ENCODE data around the gene SAFB. TPM values are rescaled to one million over a fixed set of nuclear protein-coding genes. Genes with fewer than 3 reads are reported as not detected.
A peak's percentile ranks its signal among the peaks of the same experiment; 100 is the strongest.

Gene SAFB
- total RNA-seq, 1 experiment from 2014 or later: 171 TPM

DNA sequence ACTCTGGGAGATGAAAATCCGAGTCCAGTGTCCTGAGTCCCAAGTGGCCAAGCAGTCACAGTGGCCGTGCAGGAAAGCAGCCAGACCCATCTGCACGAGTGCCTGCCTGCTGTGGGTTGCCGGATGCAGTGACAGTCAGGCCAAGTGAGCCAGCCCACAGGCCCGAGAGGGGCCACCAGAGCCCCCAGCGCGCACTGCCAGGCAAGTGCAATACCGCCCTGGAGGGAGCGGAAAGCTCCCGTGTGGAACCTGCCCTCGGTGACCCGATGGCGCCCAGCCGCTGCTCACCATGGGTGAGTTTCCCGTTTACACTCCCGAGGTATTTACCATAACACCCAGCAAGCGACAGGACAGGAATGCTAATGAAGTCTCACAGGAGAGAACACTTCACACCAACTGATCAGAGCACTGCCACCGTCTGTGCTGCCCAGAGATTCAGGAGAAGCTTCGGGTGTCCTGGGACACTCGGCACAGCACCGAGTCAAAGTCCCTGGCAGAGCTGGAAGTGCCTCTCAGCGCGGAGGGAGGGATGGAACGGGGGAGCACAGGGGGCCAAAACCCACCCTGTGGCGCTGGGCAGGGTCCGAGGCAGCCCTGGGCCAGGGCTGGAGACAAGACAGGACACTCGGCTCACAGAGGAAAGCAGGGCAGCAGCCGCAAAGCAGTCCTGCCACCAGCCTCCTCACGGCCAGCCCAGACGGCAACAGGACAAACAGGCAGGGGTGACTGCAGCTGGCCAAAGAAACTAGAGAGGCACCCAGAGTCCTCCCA is 33.8 kb upstream of the SAFB start:
- ChIA-PET POLR2A (ENCODE audit: low non-redundant PET) (no interaction called here), CTCF (no interaction called here)
- TF ChIP-seq, protein P1, sequence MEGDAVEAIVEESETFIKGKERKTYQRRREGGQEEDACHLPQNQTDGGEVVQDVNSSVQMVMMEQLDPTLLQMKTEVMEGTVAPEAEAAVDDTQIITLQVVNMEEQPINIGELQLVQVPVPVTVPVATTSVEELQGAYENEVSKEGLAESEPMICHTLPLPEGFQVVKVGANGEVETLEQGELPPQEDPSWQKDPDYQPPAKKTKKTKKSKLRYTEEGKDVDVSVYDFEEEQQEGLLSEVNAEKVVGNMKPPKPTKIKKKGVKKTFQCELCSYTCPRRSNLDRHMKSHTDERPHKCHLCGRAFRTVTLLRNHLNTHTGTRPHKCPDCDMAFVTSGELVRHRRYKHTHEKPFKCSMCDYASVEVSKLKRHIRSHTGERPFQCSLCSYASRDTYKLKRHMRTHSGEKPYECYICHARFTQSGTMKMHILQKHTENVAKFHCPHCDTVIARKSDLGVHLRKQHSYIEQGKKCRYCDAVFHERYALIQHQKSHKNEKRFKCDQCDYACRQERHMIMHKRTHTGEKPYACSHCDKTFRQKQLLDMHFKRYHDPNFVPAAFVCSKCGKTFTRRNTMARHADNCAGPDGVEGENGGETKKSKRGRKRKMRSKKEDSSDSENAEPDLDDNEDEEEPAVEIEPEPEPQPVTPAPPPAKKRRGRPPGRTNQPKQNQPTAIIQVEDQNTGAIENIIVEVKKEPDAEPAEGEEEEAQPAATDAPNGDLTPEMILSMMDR (conservative IDR thresholded peaks at IDR 0.05; ENCODE audit: low read depth, low read length): no peak
- no peak for TF ChIP-seq EZH2 (IDR thresholded peaks at IDR 0.05; ENCODE audit: borderline replicate concordance, low read depth, low read length, poor library complexity, severe bottlenecking)
- no TSS peak for BruUV-seq (replicated peaks)
- peak overlapping the region; percentile 33 for H3K27ac ChIP-seq (ENCODE audit: low read depth, low read length, poor library complexity, severe bottlenecking)
- DNase-seq (ENCODE audit: low spot score): no peak
- intact Hi-C loops (cut with micrococcal nuclease; ENCODE audit: unreplicated experiment): no loop called here
- peaks cover 72% of the 10 kb centered on the region for H3K36me3 ChIP-seq (ENCODE audit: insufficient read depth, low read length, poor library complexity, severe bottlenecking)
- no peaks in the 10 kb centered on the region for H3K9me3 ChIP-seq (ENCODE audit: low read depth, low read length, poor library complexity, severe bottlenecking)
- H3K4me1 ChIP-seq (ENCODE audit: insufficient read depth, low read length, poor library complexity, severe bottlenecking): peaks cover 39% of the 10 kb centered on the region
- no peak overlapping the region for H3K4me3 ChIP-seq (ENCODE audit: low read depth, low read length, poor library complexity, severe bottlenecking)
- no peaks in the 10 kb centered on the region for H3K27me3 ChIP-seq (replicated peaks; ENCODE audit: insufficient read depth, low read depth, low read length, poor library complexity)

DNA sequence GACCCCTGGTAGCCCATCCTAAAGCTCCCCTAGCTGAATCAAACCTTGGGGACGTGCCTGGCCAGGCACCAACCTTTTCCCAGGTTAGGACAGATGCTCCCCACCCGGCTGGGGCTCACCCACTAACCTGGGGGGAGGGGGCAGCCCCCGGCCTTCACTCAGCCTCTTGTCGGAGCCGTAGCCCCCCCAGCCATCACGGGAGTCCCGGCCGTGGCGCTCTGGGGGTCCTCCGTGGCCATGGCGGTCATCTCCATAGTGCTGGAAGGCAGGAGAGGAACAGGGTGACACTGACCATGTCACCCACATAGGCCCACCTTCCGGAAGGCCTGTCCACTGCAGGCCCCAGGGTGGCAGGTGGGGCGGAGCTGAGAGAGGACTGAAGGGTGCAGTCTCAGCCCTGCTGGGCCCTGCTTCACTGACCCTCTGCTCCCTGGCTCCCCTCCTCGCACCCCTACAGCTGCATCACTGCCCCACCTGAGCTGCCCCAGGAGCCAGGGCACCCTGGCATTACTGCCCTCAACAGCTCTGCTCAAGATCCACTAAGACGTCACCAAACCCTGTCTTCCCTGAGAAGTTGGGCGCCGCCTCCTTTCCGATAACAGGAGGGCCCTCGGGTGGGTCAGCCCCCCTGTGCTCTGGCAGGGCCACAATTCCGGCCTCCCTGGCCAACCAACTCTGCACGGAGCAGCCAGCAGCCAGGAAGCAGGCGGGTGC is 32.6 kb upstream of the SAFB start:
- intact Hi-C loops (cut with micrococcal nuclease; ENCODE audit: unreplicated experiment): no loop called here
- H3K4me3 ChIP-seq (ENCODE audit: low read depth, low read length, poor library complexity, severe bottlenecking): no peak overlapping the region
- ChIA-PET POLR2A (ENCODE audit: low non-redundant PET) (no interaction called here), CTCF (no interaction called here)
- no peaks in the 10 kb centered on the region for H3K27me3 ChIP-seq (replicated peaks; ENCODE audit: insufficient read depth, low read depth, low read length, poor library complexity)
- BruUV-seq (replicated peaks): no TSS peak
- H3K36me3 ChIP-seq (ENCODE audit: insufficient read depth, low read length, poor library complexity, severe bottlenecking): peaks cover 84% of the 10 kb centered on the region
- no peak for DNase-seq (ENCODE audit: low spot score)
- TF ChIP-seq, protein P1 (conservative IDR thresholded peaks at IDR 0.05; ENCODE audit: low read depth, low read length): no peak
- no peak for TF ChIP-seq EZH2 (IDR thresholded peaks at IDR 0.05; ENCODE audit: borderline replicate concordance, low read depth, low read length, poor library complexity, severe bottlenecking)
- H3K4me1 ChIP-seq (ENCODE audit: insufficient read depth, low read length, poor library complexity, severe bottlenecking): peaks cover 43% of the 10 kb centered on the region
- no peaks in the 10 kb centered on the region for H3K9me3 ChIP-seq (ENCODE audit: low read depth, low read length, poor library complexity, severe bottlenecking)
- H3K27ac ChIP-seq (ENCODE audit: low read depth, low read length, poor library complexity, severe bottlenecking): no peak overlapping the region

DNA sequence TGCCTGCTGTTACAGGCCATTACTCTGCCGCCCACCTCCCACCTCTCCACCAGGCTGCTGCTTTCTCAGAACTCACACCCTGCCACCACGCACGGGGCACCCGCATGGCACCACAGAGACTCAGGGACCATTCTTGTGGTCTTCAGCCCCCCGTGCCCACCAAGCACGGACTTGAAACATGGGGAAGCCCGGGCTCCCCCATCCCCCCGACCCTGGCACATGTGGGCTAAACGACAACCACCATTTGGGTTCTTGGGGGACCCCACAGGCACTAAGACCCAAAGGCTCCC is 32.1 kb upstream of the SAFB start:
- Histone ChIP-seq H3K4me3 (ENCODE audit: low read depth, low read length, poor library complexity, severe bottlenecking) (no peak overlapping the region), H3K9me3 (ENCODE audit: low read depth, low read length, poor library complexity, severe bottlenecking) (no peaks in the 10 kb centered on the region), H3K36me3 (ENCODE audit: insufficient read depth, low read length, poor library complexity, severe bottlenecking) (peaks cover 89% of the 10 kb centered on the region), H3K4me1 (ENCODE audit: insufficient read depth, low read length, poor library complexity, severe bottlenecking) (peaks cover 38% of the 10 kb centered on the region), H3K27ac (ENCODE audit: low read depth, low read length, poor library complexity, severe bottlenecking) (no peak overlapping the region), H3K27me3 (replicated peaks; ENCODE audit: insufficient read depth, low read depth, low read length, poor library complexity) (no peaks in the 10 kb centered on the region)
- CTCF ChIA-PET: no interaction called here
- intact Hi-C loops (cut with micrococcal nuclease; ENCODE audit: unreplicated experiment): no loop called here
- DNase-seq (ENCODE audit: low spot score): no peak
- POLR2A ChIA-PET (ENCODE audit: low non-redundant PET): no interaction called here
- TF ChIP-seq EZH2 (IDR thresholded peaks at IDR 0.05; ENCODE audit: borderline replicate concordance, low read depth, low read length, poor library complexity, severe bottlenecking): no peak
- TF ChIP-seq, protein P1 (conservative IDR thresholded peaks at IDR 0.05; ENCODE audit: low read depth, low read length): no peak
- BruUV-seq (replicated peaks): no TSS peak

Measured in A673 (cell line).